GM12878 (cell line): ENCODE results near the gene CARF. TPM values are rescaled to one million over a fixed set of nuclear protein-coding genes. Genes with fewer than 3 reads are reported as not detected.
"Not testable (repeated sequence)": the region's sequence is repeated elsewhere in the genome, so short reads cannot be mapped to it uniquely, and the experiment has no call there.

Experiments used
- ATAC-seq: fragments of 200-7000 bp; cut with Tn5 transposase; 3 replicates; pipeline ENCODE4 v1.9.1; 2020; ENCODE audit warnings: mild to moderate bottlenecking, moderate library complexity
- BruUV-seq: library from RNA; stranded (reverse); fragments of 400-500 nt; replicated peaks from 2 replicates; lab custom pipeline; 2021; lab: Mats Ljungman, UMichigan
- CTCF ChIA-PET: fragments of 300-600 bp; sonication (Branson Sonifier 250); formaldehyde crosslinking; extraction: SDS; loops from one replicate; lab custom pipeline; 2021; ENCODE audit warnings: inconsistent platforms; lab: Yijun Ruan, JAX
- POLR2A ChIA-PET: fragments of 350-600 bp; formaldehyde crosslinking; extraction: SDS; loops from one replicate; lab custom pipeline; 2021; ENCODE audit warnings: inconsistent platforms; lab: Charles Lee
- RAD21 ChIA-PET: fragments of 300-600 bp; sonication (Branson Sonifier 250); formaldehyde crosslinking; loops from one replicate; lab custom pipeline; 2023; ENCODE audit warnings: antibody characterized with exemption; ENCODE audit not compliant: unreplicated experiment; lab: Charles Lee
- SMC1A ChIA-PET: fragments of 300-600 bp; sonication (Branson Sonifier 250); formaldehyde crosslinking; loops from one replicate; lab custom pipeline; 2023; ENCODE audit not compliant: unreplicated experiment, uncharacterized antibody; lab: Charles Lee
- DNase-seq: peaks from one replicate; pipeline ENCODE4 v3.0.0-alpha.2; 2011; ENCODE audit warnings: low read depth, low spot score
- FAIRE-seq: peaks from 3 replicates; lab custom pipeline; 2011; peaks lifted over from hg19 to GRCh38; lab: Jason Lieb, UNC
- H2AFZ ChIP-seq: 2 replicates; pipeline ENCODE4 v1.6.0; 2011; ENCODE audit warnings: low read depth, low read length, control low read depth; ENCODE audit not compliant: control insufficient read depth
- H3K27ac ChIP-seq: 2 replicates; pipeline ENCODE4 v1.5.1; 2011; ENCODE audit warnings: control low read depth; ENCODE audit not compliant: control insufficient read depth, insufficient read depth
- H3K27me3 ChIP-seq, 2 experiments: replicated peaks in 1 of 2; 2 replicates each; pipeline versions ENCODE4 v1.6.0 to v1.6.1; 2011; ENCODE audit warnings: low read length in 1 of 2; ENCODE audit not compliant: control insufficient read depth in 2 of 2, insufficient read depth in 2 of 2
- H3K36me3 ChIP-seq, 2 experiments: 2 replicates each; pipeline ENCODE4 v1.5.1; 2011; ENCODE audit warnings: low read length in 1 of 2; ENCODE audit not compliant: control insufficient read depth in 2 of 2, insufficient read depth in 2 of 2
- H3K4me1 ChIP-seq: 2 replicates; pipeline ENCODE4 v1.6.1; 2011; ENCODE audit warnings: mild to moderate bottlenecking, low read length, moderate library complexity, mixed read lengths; ENCODE audit not compliant: control insufficient read depth, insufficient read depth
- H3K4me2 ChIP-seq: 2 replicates; pipeline ENCODE4 v1.6.0; 2011; ENCODE audit warnings: control low read depth; ENCODE audit not compliant: control insufficient read depth, insufficient read depth
- H3K4me3 ChIP-seq: fragments of 200-600 bp; sonication (generic); 2 replicates; pipeline ENCODE4 v1.5.1; 2016
- H3K79me2 ChIP-seq: 2 replicates; pipeline ENCODE4 v1.6.0; 2011; ENCODE audit warnings: low read length; ENCODE audit not compliant: control insufficient read depth, insufficient read depth
- H3K9ac ChIP-seq: 2 replicates; pipeline ENCODE4 v1.8.0; 2011; ENCODE audit warnings: low read length, control low read depth, mixed read lengths; ENCODE audit not compliant: control insufficient read depth, insufficient read depth
- H3K9me3 ChIP-seq: replicated peaks from 3 replicates; pipeline ENCODE4 v1.5.1; 2011; ENCODE audit warnings: mild to moderate bottlenecking, low read length; ENCODE audit not compliant: control insufficient read depth, insufficient read depth
- H4K20me1 ChIP-seq: 2 replicates; pipeline ENCODE4 v1.6.0; 2011; ENCODE audit not compliant: control insufficient read depth, insufficient read depth
- CBX5 ChIP-seq: sonication (generic); IDR thresholded peaks from 2 replicates; pipeline ENCODE4 v1.6.1; 2016; ENCODE audit warnings: low read depth, moderate library complexity, mild to moderate bottlenecking, inconsistent platforms
- MTA3 ChIP-seq: IDR thresholded peaks from 2 replicates; pipeline ENCODE4 v1.6.1; 2012; ENCODE audit warnings: low read length, inconsistent platforms, borderline replicate concordance
- MXI1 ChIP-seq: fragments of 150-350 bp; IDR thresholded peaks from 2 replicates; pipeline ENCODE4 v1.6.1; 2011; ENCODE audit warnings: low read depth, mild to moderate bottlenecking, inconsistent platforms, low read length, improper control_type of control experiment
- RCOR1 ChIP-seq: conservative IDR thresholded peaks from 2 replicates; pipeline ENCODE4 v1.6.1; 2012; ENCODE audit warnings: low read depth, low read length, improper control_type of control experiment
- TCF7 ChIP-seq: IDR thresholded peaks from 2 replicates; pipeline ENCODE4 v1.6.1; 2014; ENCODE audit warnings: antibody characterized with exemption, borderline replicate concordance
- WGBS: methylation state at CpG from one replicate; pipeline ENCODE4 v1.1.6; 2016; ENCODE audit warnings: low lambda C conversion rate; ENCODE audit not compliant: insufficient replicate concordance, insufficient coverage; ENCODE audit errors: missing lambda C conversion rate; 5-methylcytosine and 5-hydroxymethylcytosine counted together
- in situ Hi-C: fragments of 300-500 bp; cut with MboI; formaldehyde crosslinking; loops from 9 replicates; pipeline ENCODE4 v1.14.3; 2018; ENCODE audit warnings: mixed read lengths
- intact Hi-C: fragments of 100-400 bp; cut with micrococcal nuclease; formaldehyde crosslinking; loops from one replicate; pipeline ENCODE4 v1.14.2; 2022; ENCODE audit not compliant: unreplicated experiment
- polyA plus RNA-seq, 11 experiments: library from polyadenylated mRNA; depleted of rRNA in 4 of 11; unstranded in 6 of 11; stranded (reverse) in 5 of 11; fragments of >200 nt; fragmentation: Nextera tagmentation in 4 of 11; fragmentation: Illumina TruSeq in 1 of 11; extraction: Ambion mirVana in 4 of 11; extraction: Trizol in 1 of 11; gene quantifications; 1 replicate in 1 of 11; 2 replicates in 10 of 11; pipeline versions ENCODE4 v1.2.1 to v1.2.3, GENCODE V29; 2011 to 2016; ENCODE audit warnings: inconsistent platforms in 2 of 11, missing spikeins in 2 of 11, low read depth in 1 of 11
- total RNA-seq, 4 experiments: library from RNA; depleted of rRNA in 3 of 4; stranded (reverse); fragments of >200 nt in 3 of 4; fragmentation: Illumina TruSeq in 1 of 4; extraction: Trizol in 1 of 4; gene quantifications; 2 replicates each; pipeline versions ENCODE4 v1.2.1 to v1.2.3, GENCODE V29; 2013 to 2021
- TF ChIP-seq, protein P1 (sequence below): fragments of 450-650 bp; IDR thresholded peaks from 2 replicates; pipeline ENCODE4 v1.6.1; 2018; ENCODE audit warnings: borderline replicate concordance, mild to moderate bottlenecking; ENCODE audit not compliant: partially characterized antibody
- TF ChIP-seq, protein P2 (sequence below): fragments of 450-650 bp; formaldehyde crosslinking; IDR thresholded peaks from 2 replicates; pipeline ENCODE4 v1.5.0; 2022; ENCODE audit warnings: mild to moderate bottlenecking, missing genetic modification characterization

CARF gene
- total and polyA plus RNA-seq, 10 of the 15 experiments (the other 5 are each of a cell fraction or from before 2014, with no cell fraction given): 1.8 to 11.5 (median 6.9) TPM

DNA sequence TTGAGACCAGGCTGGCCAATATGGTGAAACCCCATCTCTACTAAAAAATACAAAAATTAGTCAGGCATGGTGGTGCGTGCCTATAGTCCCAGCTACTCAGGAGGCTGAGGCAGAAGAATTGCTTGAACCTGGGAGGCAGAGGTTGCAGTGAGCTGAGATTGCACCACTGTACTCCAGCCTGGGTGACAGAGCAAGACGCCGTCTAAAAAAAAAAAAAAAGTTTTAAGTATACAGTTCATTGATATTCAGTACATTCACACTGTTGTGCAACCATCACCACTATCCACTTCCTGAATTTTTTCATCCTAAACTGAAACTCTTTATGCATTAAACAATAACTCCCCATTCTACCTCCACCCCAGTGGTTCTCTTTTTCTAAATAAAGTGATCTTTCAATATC, 85.0 kb downstream of the CARF start:
- CTCF ChIA-PET: interaction anchor here (1.1 kb wide), 1 partner anchor 11 kb away, joined by 4 read pairs; no protein-coding TSS in a partner anchor
- POLR2A ChIA-PET, H3K27me3 ChIP-seq, H3K36me3 ChIP-seq, H3K4me2 ChIP-seq, H3K9me3 ChIP-seq, H3K4me1 ChIP-seq, H3K4me3 ChIP-seq, in situ Hi-C loops, BruUV-seq, DNase-seq, RAD21 ChIA-PET, H3K79me2 ChIP-seq, FAIRE-seq, H2AFZ ChIP-seq, H3K27ac ChIP-seq, H3K9ac ChIP-seq, H4K20me1 ChIP-seq, intact Hi-C loops, ATAC-seq, SMC1A ChIA-PET: not testable (repeated sequence)
- WGBS: 0% methylated on average over 1 of the region's 3 CpGs

DNA sequence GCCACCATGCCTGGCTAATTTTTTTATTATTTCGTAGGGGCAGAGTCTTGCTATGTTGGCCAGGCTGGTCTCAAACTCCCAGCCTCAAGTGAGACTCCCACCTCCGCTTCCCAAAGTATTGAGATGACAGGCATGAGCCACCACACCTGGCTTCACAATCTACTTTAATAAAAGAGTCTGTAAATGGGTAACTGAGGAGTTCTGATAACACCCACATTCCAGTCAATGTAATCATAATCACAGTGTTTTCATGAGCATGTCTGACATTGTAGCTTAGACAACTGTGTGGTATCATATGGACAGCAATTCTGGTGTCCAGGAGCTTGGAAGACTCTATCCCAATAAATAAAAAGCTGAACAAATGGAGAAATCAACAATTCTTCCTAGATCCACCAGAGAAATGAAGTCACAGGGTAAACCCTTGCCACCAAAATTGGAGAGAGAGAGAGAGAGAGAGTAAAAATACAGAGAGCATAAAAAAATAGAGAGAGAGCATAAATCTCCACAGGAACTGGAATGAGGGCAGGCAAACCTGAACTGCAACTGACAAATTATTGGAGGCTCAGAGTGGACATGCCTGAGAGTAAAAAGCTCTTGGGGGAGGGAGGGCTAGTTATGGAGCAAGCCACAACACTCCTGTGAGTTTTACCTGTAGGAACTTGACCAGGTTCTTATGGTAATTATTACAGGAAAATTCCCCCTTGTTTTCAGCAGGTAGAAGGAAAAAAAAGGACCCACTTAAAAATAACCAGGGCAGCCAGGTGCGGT, 90.2 kb downstream of the CARF start:
- H3K9me3 ChIP-seq: no peaks in the 10 kb centered on the region
- H3K4me1 ChIP-seq: no peaks in the 10 kb centered on the region
- ATAC-seq (no peak), DNase-seq (no peak), FAIRE-seq (no peak)
- ChIA-PET POLR2A (no interaction called here), SMC1A (interaction anchor here (1.0 to 1.9 kb wide), 3 partner anchors 8 to 91 kb away, joined by 5 to 6 read pairs (median 5); partner anchors contain the start of gene WDR12), RAD21 (no interaction called here), CTCF (interaction anchor here (0.6 to 1.0 kb wide), 2 partner anchors 42 to 100 kb away, joined by 3 read pairs; no protein-coding TSS in a partner anchor)
- intact Hi-C loops (no loop called here), in situ Hi-C loops (no loop called here)
- no peaks in the 10 kb centered on the region for H4K20me1 ChIP-seq
- H3K79me2 ChIP-seq: no peaks in the 10 kb centered on the region
- BruUV-seq: no TSS peak
- H3K9ac ChIP-seq: no peak overlapping the region
- TF ChIP-seq, protein P1, sequence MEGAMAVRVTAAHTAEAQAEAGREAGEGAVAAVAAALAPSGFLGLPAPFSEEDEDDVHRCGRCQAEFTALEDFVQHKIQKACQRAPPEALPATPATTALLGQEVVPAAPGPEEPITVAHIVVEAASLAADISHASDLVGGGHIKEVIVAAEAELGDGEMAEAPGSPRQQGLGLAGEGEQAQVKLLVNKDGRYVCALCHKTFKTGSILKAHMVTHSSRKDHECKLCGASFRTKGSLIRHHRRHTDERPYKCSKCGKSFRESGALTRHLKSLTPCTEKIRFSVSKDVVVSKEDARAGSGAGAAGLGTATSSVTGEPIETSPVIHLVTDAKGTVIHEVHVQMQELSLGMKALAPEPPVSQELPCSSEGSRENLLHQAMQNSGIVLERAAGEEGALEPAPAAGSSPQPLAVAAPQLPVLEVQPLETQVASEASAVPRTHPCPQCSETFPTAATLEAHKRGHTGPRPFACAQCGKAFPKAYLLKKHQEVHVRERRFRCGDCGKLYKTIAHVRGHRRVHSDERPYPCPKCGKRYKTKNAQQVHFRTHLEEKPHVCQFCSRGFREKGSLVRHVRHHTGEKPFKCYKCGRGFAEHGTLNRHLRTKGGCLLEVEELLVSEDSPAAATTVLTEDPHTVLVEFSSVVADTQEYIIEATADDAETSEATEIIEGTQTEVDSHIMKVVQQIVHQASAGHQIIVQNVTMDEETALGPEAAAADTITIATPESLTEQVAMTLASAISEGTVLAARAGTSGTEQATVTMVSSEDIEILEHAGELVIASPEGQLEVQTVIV: no peak
- TF ChIP-seq CBX5 (no peak), TCF7 (no peak), RCOR1 (no peak), MTA3 (no peak), MXI1 (no peak)
- TF ChIP-seq, protein P2, sequence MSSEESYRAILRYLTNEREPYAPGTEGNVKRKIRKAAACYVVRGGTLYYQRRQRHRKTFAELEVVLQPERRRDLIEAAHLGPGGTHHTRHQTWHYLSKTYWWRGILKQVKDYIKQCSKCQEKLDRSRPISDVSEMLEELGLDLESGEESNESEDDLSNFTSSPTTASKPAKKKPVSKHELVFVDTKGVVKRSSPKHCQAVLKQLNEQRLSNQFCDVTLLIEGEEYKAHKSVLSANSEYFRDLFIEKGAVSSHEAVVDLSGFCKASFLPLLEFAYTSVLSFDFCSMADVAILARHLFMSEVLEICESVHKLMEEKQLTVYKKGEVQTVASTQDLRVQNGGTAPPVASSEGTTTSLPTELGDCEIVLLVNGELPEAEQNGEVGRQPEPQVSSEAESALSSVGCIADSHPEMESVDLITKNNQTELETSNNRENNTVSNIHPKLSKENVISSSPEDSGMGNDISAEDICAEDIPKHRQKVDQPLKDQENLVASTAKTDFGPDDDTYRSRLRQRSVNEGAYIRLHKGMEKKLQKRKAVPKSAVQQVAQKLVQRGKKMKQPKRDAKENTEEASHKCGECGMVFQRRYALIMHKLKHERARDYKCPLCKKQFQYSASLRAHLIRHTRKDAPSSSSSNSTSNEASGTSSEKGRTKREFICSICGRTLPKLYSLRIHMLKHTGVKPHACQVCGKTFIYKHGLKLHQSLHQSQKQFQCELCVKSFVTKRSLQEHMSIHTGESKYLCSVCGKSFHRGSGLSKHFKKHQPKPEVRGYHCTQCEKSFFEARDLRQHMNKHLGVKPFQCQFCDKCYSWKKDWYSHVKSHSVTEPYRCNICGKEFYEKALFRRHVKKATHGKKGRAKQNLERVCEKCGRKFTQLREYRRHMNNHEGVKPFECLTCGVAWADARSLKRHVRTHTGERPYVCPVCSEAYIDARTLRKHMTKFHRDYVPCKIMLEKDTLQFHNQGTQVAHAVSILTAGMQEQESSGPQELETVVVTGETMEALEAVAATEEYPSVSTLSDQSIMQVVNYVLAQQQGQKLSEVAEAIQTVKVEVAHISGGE: no peak
- no peaks in the 10 kb centered on the region for H3K27me3 ChIP-seq
- no peak overlapping the region for H3K4me3 ChIP-seq
- no peak overlapping the region for H2AFZ ChIP-seq
- no peak overlapping the region for H3K27ac ChIP-seq
- WGBS: 57% methylated on average over 3 of the region's 3 CpGs
- no peak overlapping the region for H3K4me2 ChIP-seq
- no peaks in the 10 kb centered on the region for H3K36me3 ChIP-seq
